H1 (cell line): ENCODE results near the gene ACSL6. TPM values are rescaled to one million over a fixed set of nuclear protein-coding genes. Genes with fewer than 3 reads are reported as not detected.

ENCODE experiments used
- CHD7 ChIP-seq: fragments of 300-600 bp; sonication (generic); IDR thresholded peaks from 2 replicates; pipeline ENCODE4 v1.7.1; 2012; ENCODE audit warnings: low read length, moderate library complexity, mild to moderate bottlenecking, inconsistent platforms; ENCODE audit not compliant: insufficient replicate concordance
- GTF2F1 ChIP-seq: IDR thresholded peaks from 2 replicates; pipeline ENCODE4 v1.6.1; 2012; ENCODE audit warnings: low read depth, low read length, improper control_type of control experiment, borderline replicate concordance
- MAFK ChIP-seq: IDR thresholded peaks from 2 replicates; pipeline ENCODE4 v1.6.1; 2012; ENCODE audit warnings: low read depth, mild to moderate bottlenecking, improper control_type of control experiment, low read length
- SUZ12 ChIP-seq: fragments of 200-600 bp; sonication (generic); IDR thresholded peaks from 2 replicates; pipeline ENCODE4 v1.6.1; 2012; ENCODE audit warnings: mild to moderate bottlenecking, inconsistent platforms, low read length, moderate library complexity, mixed read lengths
- TAF1 ChIP-seq: IDR thresholded peaks from 2 replicates; pipeline ENCODE4 v1.6.1; 2011; ENCODE audit warnings: mild to moderate bottlenecking, low read depth, low read length
- TCF12 ChIP-seq: IDR thresholded peaks from 2 replicates; pipeline ENCODE4 v1.6.1; 2011; ENCODE audit warnings: low read depth, mild to moderate bottlenecking, low read length
- polyA plus RNA-seq, 7 experiments: library from polyadenylated mRNA; depleted of rRNA in 3 of 7; stranded (reverse) in 5 of 7; unstranded in 2 of 7; fragments of >200 nt in 5 of 7; fragments of 200-250 nt in 2 of 7; gene quantifications; 1 replicate in 5 of 7; 2 replicates in 1 of 7; 4 replicates in 1 of 7; pipeline versions ENCODE4 v1.2.1 to v1.2.3, GENCODE V29; 2011 to 2013; ENCODE audit warnings: missing spikeins in 2 of 7, mixed read lengths in 2 of 7
- total RNA-seq: library from RNA; stranded (reverse); fragmentation: NEBNext Ultra II Directional; extraction: Animal tissue kit (Norgen Biotek cat#: 25700); gene quantifications from 2 replicates; pipeline ENCODE4 v1.2.1, GENCODE V29; 2021

The ACSL6 gene
- total and polyA plus RNA-seq, 2 of the 8 experiments (the other 6 are each of a cell fraction or from before 2014, with no cell fraction given), result 2.3 to 2.4 TPM

- TF ChIP-seq CHD7 (no peak), SUZ12 (no peak), GTF2F1 (no peak), TCF12 (no peak), MAFK (no peak), TAF1 (no peak)
Observed at GRCh38 chr5:132020568-132021339, 9.3 kb upstream of the ACSL6 start (continued).
